AG04450 (cell line): ENCODE data around the gene DCLK1. TPM values are rescaled to one million over a fixed set of nuclear protein-coding genes. Genes with fewer than 3 reads are reported as not detected.

Experiments
- CTCF ChIA-PET: fragments of 300-600, 350-600 bp; formaldehyde crosslinking; extraction: SDS; loops from one replicate; lab custom pipeline; 2022; ENCODE audit warnings: antibody characterized with exemption, inconsistent platforms; lab: Charles Lee
- POLR2A ChIA-PET: fragments of 350-600 bp; formaldehyde crosslinking; extraction: SDS; loops from one replicate; lab custom pipeline; 2021; ENCODE audit warnings: antibody characterized with exemption, inconsistent platforms; lab: Yijun Ruan, JAX
- DNase-seq: peaks from one replicate; pipeline ENCODE4 v3.0.0-alpha.2; 2011; ENCODE audit warnings: low read depth, low spot score
- H3K27ac ChIP-seq: one replicate; pipeline ENCODE4 v1.5.1; 2012; ENCODE audit warnings: low read depth, low read length, control low read depth
- H3K27me3 ChIP-seq: one replicate; pipeline ENCODE4 v1.6.0; 2012; ENCODE audit warnings: low read length; ENCODE audit not compliant: control insufficient read depth, insufficient read depth
- H3K4me3 ChIP-seq: 2 replicates; pipeline ENCODE4 v1.5.1; 2011; ENCODE audit warnings: mild to moderate bottlenecking, low read depth, low read length, control low read depth
- H3K9me3 ChIP-seq: 2 replicates; pipeline ENCODE4 v1.5.1; 2012; ENCODE audit warnings: low read length; ENCODE audit not compliant: control insufficient read depth, insufficient read depth
- polyA plus RNA-seq: library from polyadenylated mRNA; depleted of rRNA; stranded (reverse); fragments of >200 nt; gene quantifications from 2 replicates; pipeline ENCODE4 v1.2.3, GENCODE V29; 2011
- TF ChIP-seq, protein P1 (sequence below): IDR thresholded peaks from 2 replicates; pipeline ENCODE4 v1.5.1; 2011; ENCODE audit warnings: low read depth, low read length, control low read depth, inconsistent platforms

Gene DCLK1
- polyA plus RNA-seq, 1 experiment = not detected

- DNase-seq = no peak
- CTCF ChIA-PET = interaction anchor here (0.5 to 1.1 kb wide), 2 partner anchors 161 to 282 kb away, joined by 3 to 4 read pairs; no protein-coding TSS in a partner anchor
Measured at GRCh38 chr13:36114233-36114632, 16.9 kb downstream of the DCLK1 start.

DNA sequence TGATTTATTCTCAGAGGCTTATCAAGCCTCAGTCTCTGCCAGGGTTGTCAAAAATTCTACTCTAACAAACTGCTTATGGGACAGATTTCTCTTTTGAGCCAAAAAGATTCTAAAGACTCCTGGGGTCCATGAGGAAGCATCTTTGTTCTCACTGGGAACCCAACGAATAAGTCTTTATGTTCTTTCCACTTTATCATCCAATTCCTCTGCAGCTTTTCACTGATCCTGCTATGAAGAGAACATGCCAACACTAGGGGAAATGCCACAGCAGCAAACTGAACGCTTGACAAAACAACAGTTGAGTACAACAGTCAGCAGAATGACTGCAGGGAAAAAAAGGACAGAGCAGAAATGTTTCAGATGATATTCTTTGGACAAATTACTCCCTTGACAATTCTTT, 22.2 kb downstream of the DCLK1 start:
- ChIA-PET CTCF (no interaction called here), POLR2A (no interaction called here)
- TF ChIP-seq, protein P1, sequence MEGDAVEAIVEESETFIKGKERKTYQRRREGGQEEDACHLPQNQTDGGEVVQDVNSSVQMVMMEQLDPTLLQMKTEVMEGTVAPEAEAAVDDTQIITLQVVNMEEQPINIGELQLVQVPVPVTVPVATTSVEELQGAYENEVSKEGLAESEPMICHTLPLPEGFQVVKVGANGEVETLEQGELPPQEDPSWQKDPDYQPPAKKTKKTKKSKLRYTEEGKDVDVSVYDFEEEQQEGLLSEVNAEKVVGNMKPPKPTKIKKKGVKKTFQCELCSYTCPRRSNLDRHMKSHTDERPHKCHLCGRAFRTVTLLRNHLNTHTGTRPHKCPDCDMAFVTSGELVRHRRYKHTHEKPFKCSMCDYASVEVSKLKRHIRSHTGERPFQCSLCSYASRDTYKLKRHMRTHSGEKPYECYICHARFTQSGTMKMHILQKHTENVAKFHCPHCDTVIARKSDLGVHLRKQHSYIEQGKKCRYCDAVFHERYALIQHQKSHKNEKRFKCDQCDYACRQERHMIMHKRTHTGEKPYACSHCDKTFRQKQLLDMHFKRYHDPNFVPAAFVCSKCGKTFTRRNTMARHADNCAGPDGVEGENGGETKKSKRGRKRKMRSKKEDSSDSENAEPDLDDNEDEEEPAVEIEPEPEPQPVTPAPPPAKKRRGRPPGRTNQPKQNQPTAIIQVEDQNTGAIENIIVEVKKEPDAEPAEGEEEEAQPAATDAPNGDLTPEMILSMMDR = no peak
- no peaks in the 10 kb centered on the region for H3K9me3 ChIP-seq
- no peaks in the 10 kb centered on the region for H3K27me3 ChIP-seq
- no peak for DNase-seq
- H3K4me3 ChIP-seq = no peak overlapping the region
- no peak overlapping the region for H3K27ac ChIP-seq

More at GRCh38 chr13:36114233-36114632, 16.9 kb downstream of the DCLK1 start:
- H3K9me3 ChIP-seq = no peaks in the 10 kb centered on the region
- no peak overlapping the region for H3K27ac ChIP-seq
- no peak overlapping the region for H3K4me3 ChIP-seq
- TF ChIP-seq, protein P1 = no peak
- H3K27me3 ChIP-seq = no peaks in the 10 kb centered on the region
- POLR2A ChIA-PET = no interaction called here

- Histone ChIP-seq H3K4me3 (no peak overlapping the region), H3K27ac (no peak overlapping the region), H3K27me3 (no peaks in the 10 kb centered on the region), H3K9me3 (no peaks in the 10 kb centered on the region)
- ChIA-PET CTCF (interaction anchor here (0.7 kb wide), 1 partner anchor 129 kb away, joined by 3 read pairs; no protein-coding TSS in a partner anchor), POLR2A (no interaction called here)
- TF ChIP-seq, protein P1 = no peak
- no peak for DNase-seq
Measured at GRCh38 chr13:36108342-36108741, 22.8 kb downstream of the DCLK1 start.

DNA sequence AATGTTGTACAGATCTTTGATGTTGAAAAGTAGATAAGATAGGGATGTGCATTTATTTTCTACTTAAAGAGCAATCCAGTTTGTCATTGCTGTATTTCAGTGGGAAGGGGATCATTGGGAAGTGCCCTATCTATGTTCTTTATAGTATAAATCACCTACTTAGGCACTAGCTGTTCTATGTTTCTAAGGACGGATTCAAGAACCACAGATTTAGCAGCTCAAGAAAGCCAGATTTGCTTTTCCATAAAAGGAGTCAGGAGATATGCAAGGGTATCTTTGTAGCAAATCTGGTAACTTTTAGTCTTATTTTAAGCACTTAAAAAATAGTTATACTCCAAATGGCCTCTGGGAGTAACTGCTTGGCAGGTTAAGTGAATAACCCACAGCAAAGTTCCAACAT, 23.7 kb downstream of the DCLK1 start:
- no peak overlapping the region for H3K4me3 ChIP-seq
- POLR2A ChIA-PET = no interaction called here
- no peak overlapping the region for H3K27ac ChIP-seq
- TF ChIP-seq, protein P1 = no peak
- no peaks in the 10 kb centered on the region for H3K27me3 ChIP-seq
- DNase-seq = no peak
- CTCF ChIA-PET = no interaction called here
- no peaks in the 10 kb centered on the region for H3K9me3 ChIP-seq

DNA sequence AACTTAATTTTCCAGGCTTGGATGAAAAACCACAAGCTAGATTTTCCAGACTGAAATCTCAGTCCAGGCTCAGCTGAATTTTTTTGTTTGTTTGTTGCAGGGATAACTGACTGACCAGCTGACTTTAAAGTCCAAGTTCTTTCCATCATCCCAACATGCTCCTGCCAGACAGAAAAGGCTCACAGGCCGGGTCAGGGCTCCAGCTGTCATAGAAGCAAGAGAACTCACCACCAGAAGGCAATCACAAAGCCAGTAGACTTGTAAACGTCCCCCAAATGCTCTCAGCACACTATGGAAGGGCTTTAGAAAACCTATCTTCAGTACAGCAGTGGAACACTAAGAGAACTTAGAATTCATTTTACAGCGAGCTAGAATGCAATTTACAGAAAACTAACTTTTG, 25.5 kb downstream of the DCLK1 start:
- no peak overlapping the region for H3K4me3 ChIP-seq
- no peaks in the 10 kb centered on the region for H3K9me3 ChIP-seq
- no peaks in the 10 kb centered on the region for H3K27me3 ChIP-seq
- no peak overlapping the region for H3K27ac ChIP-seq
- POLR2A ChIA-PET = no interaction called here
- DNase-seq = no peak
- TF ChIP-seq, protein P1 = no peak
- CTCF ChIA-PET = interaction anchor here (0.6 kb wide), 1 partner anchor 432 kb away, joined by 4 read pairs; no protein-coding TSS in a partner anchor
